ENCODE results near the gene CYP46A1. TPM values are rescaled to one million over a fixed set of nuclear protein-coding genes. Genes with fewer than 3 reads are reported as not detected.

CYP46A1 gene
- total RNA-seq, 4 donors from 2014 or later, result 0.18 to 2.2 (median 0.45) TPM

- Histone ChIP-seq H3K36me3 (no peaks in the 10 kb centered on the region), H3K27me3 (no peaks in the 10 kb centered on the region), H3K27ac (no peak overlapping the region), H3K4me3 (no peak overlapping the region), H3K4me1 (no peaks in the 10 kb centered on the region), H3K9me3 (no peaks in the 10 kb centered on the region)
- intact Hi-C loops (cut with DNase I; ENCODE audit: low total_unique reads) (no loop called here), in situ Hi-C loops (cut with MboI; ENCODE audit: low sequenced_read_pairs in 4 of 4) (no loop called here)
- DNase-seq, result no peak
- ATAC-seq, result no peak
- TF ChIP-seq POLR2A (IDR thresholded peaks at IDR 0.05) (no peak), CTCF (IDR thresholded peaks at IDR 0.05 in 4 of 5, conservative IDR thresholded peaks at IDR 0.05 in 1 of 5) (no peak)
These were observed 34.7 kb downstream of the CYP46A1 start for GRCh38 chr14:99718811-99719192.

GRCh38 chr14:99720941-99721791 lies 37.1 kb downstream of the CYP46A1 start:
- TF ChIP-seq CTCF (IDR thresholded peaks at IDR 0.05 in 4 of 5, conservative IDR thresholded peaks at IDR 0.05 in 1 of 5), result no peak
- no peak for TF ChIP-seq POLR2A (IDR thresholded peaks at IDR 0.05)
- Histone ChIP-seq H3K27me3 (no peaks in the 10 kb centered on the region), H3K27ac (no peak overlapping the region), H3K36me3 (no peaks in the 10 kb centered on the region), H3K9me3 (no peaks in the 10 kb centered on the region), H3K4me1 (no peaks in the 10 kb centered on the region), H3K4me3 (no peak overlapping the region)
- DNase-seq, result no peak
- no peak for ATAC-seq
- in situ Hi-C loops (cut with MboI; ENCODE audit: low sequenced_read_pairs in 4 of 4) (loop anchor here in 3 of 4 donors (5.0 to 10.0 kb wide), 3 partner anchors 151 to 164 kb away; no protein-coding TSS in a partner anchor), intact Hi-C loops (cut with DNase I; ENCODE audit: low total_unique reads) (no loop called here)

GRCh38 chr14:99721792-99722516 lies 37.9 kb downstream of the CYP46A1 start:
- no peak for DNase-seq
- no peak for ATAC-seq
- Histone ChIP-seq H3K36me3 (no peaks in the 10 kb centered on the region), H3K27me3 (no peaks in the 10 kb centered on the region), H3K27ac (no peak overlapping the region), H3K9me3 (no peaks in the 10 kb centered on the region), H3K4me1 (no peaks in the 10 kb centered on the region), H3K4me3 (no peak overlapping the region)
- TF ChIP-seq POLR2A (IDR thresholded peaks at IDR 0.05), result no peak
- no peak for TF ChIP-seq CTCF (IDR thresholded peaks at IDR 0.05 in 4 of 5, conservative IDR thresholded peaks at IDR 0.05 in 1 of 5)
- intact Hi-C loops (cut with DNase I; ENCODE audit: low total_unique reads), result no loop called here
- in situ Hi-C loops (cut with MboI; ENCODE audit: low sequenced_read_pairs in 4 of 4), result loop anchor here in 3 of 4 donors (5.0 to 10.0 kb wide), 3 partner anchors 150 to 163 kb away; no protein-coding TSS in a partner anchor

- in situ Hi-C loops (cut with MboI; ENCODE audit: low sequenced_read_pairs in 4 of 4), result loop anchor here in 3 of 4 donors (5.0 to 10.0 kb wide), 3 partner anchors 150 to 162 kb away; no protein-coding TSS in a partner anchor
- Histone ChIP-seq H3K4me3 (no peak overlapping the region), H3K9me3 (no peaks in the 10 kb centered on the region), H3K27me3 (no peaks in the 10 kb centered on the region), H3K4me1 (no peaks in the 10 kb centered on the region), H3K36me3 (no peaks in the 10 kb centered on the region), H3K27ac (no peak overlapping the region)
- ATAC-seq (no peak), DNase-seq (no peak)
- no peak for TF ChIP-seq CTCF (IDR thresholded peaks at IDR 0.05 in 4 of 5, conservative IDR thresholded peaks at IDR 0.05 in 1 of 5)
- TF ChIP-seq POLR2A (IDR thresholded peaks at IDR 0.05), result no peak
- intact Hi-C loops (cut with DNase I; ENCODE audit: low total_unique reads), result no loop called here
These were observed 38.6 kb downstream of the CYP46A1 start for GRCh38 chr14:99722741-99723140.
